Vagina (tissue), 2 donors: ENCODE results near the gene SELENOO.

Experiments used
- POLR2AphosphoS5 ChIP-seq, 2 donors: sonication (generic); formaldehyde crosslinking; IDR thresholded peaks; one replicate each; pipeline ENCODE4 v1.9.0; 2017; ENCODE audit warnings: antibody characterized with exemption in 2 of 2, mild to moderate bottlenecking in 2 of 2, low read depth in 1 of 2; ENCODE audit not compliant: insufficient read depth in 1 of 2
- TF ChIP-seq, protein P1 (sequence below), 3 experiments: fragments of 450-650 bp in 2 of 3; fragments of 200-600 bp in 1 of 3; sonication (generic) in 1 of 3; IDR thresholded peaks; one replicate each; pipeline ENCODE4 v1.5.1; 2017 to 2019; ENCODE audit warnings: antibody characterized with exemption in 3 of 3, mild to moderate bottlenecking in 2 of 3, moderate library complexity in 2 of 3

DNA sequence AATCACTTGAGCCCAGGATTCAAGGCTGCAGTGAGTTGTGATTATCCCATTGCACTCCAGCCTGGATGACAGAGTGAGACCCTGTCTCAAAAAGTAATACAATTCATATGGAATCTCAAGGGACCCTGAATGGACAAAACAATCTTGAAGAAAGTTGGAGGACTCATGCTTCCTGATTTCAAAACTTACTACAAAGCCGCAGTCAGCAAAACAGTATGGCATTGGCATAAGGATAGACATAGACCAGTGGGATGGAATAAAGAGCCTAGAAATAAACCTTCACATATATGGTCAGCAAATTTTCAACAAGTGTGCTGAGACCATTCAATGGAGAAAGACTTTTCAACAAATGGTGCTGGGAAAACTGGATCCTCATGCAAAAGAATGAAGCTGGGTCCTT lies 2.5 kb downstream of the SELENOO start:
- TF ChIP-seq, protein P1, sequence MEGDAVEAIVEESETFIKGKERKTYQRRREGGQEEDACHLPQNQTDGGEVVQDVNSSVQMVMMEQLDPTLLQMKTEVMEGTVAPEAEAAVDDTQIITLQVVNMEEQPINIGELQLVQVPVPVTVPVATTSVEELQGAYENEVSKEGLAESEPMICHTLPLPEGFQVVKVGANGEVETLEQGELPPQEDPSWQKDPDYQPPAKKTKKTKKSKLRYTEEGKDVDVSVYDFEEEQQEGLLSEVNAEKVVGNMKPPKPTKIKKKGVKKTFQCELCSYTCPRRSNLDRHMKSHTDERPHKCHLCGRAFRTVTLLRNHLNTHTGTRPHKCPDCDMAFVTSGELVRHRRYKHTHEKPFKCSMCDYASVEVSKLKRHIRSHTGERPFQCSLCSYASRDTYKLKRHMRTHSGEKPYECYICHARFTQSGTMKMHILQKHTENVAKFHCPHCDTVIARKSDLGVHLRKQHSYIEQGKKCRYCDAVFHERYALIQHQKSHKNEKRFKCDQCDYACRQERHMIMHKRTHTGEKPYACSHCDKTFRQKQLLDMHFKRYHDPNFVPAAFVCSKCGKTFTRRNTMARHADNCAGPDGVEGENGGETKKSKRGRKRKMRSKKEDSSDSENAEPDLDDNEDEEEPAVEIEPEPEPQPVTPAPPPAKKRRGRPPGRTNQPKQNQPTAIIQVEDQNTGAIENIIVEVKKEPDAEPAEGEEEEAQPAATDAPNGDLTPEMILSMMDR (IDR thresholded peaks at IDR 0.05) = no peak
- TF ChIP-seq POLR2AphosphoS5 (IDR thresholded peaks at IDR 0.05; ENCODE audit: insufficient read depth in 1 of 2, low read depth in 1 of 2) = no peak
